ENCODE measurements around the gene ANKIB1. TPM values are rescaled to one million over a fixed set of nuclear protein-coding genes. Genes with fewer than 3 reads are reported as not detected.
A peak's percentile ranks its signal among the peaks of the same experiment; 100 is the strongest.

Gene ANKIB1
- total RNA-seq, 1 experiment from 2014 or later = 83.8 TPM

DNA sequence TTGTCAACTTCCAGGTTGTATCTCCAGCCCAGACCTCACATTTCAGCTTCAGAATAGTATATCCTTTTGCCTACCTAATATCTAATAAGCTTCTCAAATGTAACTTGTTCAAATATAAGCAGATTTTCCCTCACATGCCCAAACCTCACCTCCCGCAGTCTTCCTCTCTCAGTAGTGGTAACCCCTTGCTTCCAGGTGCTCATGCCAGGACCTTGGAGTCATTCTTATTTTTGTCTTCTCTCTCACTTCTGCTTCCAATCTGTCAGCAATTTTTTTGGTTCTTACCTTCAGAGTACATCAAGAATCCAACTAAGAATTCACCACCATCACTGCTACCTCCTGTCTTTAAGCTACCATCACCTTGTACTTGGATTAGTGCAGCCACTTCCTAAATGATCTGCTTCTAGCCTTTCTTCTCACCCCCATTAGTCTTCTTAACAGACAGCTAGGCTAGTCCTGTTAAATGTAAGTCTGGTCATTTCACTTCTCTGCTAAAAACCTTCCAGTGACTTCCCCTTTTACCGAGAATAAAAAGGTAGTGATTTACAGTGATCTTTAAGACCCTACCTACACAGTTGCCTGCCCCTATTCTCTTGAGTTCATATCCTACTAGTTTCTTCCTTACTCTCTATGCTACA, 14.0 kb downstream of the ANKIB1 start:
- no TSS peak for BruUV-seq (replicated peaks)
- in situ Hi-C loops (cut with HindIII; ENCODE audit: low pct_unique_long_range_greater_than_20kb, low sequenced_read_pairs) = no loop called here

DNA sequence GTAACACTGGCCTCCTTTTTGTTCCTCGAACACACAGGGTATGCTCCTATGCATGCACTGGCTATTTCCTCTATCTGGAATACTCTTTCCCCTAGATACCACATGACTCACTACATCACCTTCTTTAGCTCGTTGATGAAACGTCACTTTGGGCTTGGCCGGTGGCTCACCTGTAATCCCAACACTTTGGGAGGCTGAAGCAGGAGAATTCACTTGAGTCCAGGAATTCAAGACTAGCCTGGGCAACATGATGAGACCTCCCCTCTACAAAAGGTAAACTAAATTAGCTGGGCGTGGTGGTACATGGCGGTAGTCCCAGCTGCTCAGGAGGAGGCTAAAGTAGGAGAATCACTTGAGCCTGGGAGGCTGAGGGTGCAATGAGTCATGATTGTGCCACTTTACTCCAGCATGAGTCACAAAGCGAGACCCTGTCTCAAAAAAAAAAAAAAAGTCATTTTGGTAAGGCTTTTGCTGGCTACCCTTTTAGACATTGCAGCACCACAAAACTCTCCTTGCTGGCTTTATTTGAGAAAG, 14.5 kb downstream of the ANKIB1 start:
- Histone ChIP-seq H3K36me3 (ENCODE audit: control insufficient read depth, insufficient read depth, low read length) (no peaks in the 10 kb centered on the region), H3K4me3 (ENCODE audit: low read depth in 2 of 2, low read length in 2 of 2) (no peak overlapping the region), H3K9me3 (ENCODE audit: control insufficient read depth, insufficient read depth, low read depth, low read length) (peaks cover 7% of the 10 kb centered on the region; the same call in 1 of the 2 replicates), H3K27me3 (ENCODE audit: control insufficient read depth, insufficient read depth, low read length) (no peaks in the 10 kb centered on the region), H3K27ac (ENCODE audit: low read length) (no peak overlapping the region), H3K4me1 (ENCODE audit: control insufficient read depth, insufficient read depth, low read length) (no peaks in the 10 kb centered on the region)
- ATAC-seq (no peak; the same call in 1 of the 2 replicates), DNase-seq (ENCODE audit: low read depth, low spot score) (no peak)
- POLR2A ChIA-PET = no interaction called here
- intact Hi-C loops (cut with micrococcal nuclease; ENCODE audit: unreplicated experiment) (no loop called here), in situ Hi-C loops (cut with HindIII; ENCODE audit: low pct_unique_long_range_greater_than_20kb, low sequenced_read_pairs) (no loop called here)
- no TSS peak for BruUV-seq (replicated peaks)
- TF ChIP-seq, protein P1, sequence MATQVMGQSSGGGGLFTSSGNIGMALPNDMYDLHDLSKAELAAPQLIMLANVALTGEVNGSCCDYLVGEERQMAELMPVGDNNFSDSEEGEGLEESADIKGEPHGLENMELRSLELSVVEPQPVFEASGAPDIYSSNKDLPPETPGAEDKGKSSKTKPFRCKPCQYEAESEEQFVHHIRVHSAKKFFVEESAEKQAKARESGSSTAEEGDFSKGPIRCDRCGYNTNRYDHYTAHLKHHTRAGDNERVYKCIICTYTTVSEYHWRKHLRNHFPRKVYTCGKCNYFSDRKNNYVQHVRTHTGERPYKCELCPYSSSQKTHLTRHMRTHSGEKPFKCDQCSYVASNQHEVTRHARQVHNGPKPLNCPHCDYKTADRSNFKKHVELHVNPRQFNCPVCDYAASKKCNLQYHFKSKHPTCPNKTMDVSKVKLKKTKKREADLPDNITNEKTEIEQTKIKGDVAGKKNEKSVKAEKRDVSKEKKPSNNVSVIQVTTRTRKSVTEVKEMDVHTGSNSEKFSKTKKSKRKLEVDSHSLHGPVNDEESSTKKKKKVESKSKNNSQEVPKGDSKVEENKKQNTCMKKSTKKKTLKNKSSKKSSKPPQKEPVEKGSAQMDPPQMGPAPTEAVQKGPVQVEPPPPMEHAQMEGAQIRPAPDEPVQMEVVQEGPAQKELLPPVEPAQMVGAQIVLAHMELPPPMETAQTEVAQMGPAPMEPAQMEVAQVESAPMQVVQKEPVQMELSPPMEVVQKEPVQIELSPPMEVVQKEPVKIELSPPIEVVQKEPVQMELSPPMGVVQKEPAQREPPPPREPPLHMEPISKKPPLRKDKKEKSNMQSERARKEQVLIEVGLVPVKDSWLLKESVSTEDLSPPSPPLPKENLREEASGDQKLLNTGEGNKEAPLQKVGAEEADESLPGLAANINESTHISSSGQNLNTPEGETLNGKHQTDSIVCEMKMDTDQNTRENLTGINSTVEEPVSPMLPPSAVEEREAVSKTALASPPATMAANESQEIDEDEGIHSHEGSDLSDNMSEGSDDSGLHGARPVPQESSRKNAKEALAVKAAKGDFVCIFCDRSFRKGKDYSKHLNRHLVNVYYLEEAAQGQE (IDR thresholded peaks at IDR 0.05; ENCODE audit: insufficient read depth in 1 of 2, low read depth in 2 of 2, low read length in 1 of 2) = no peak
- no peak for TF ChIP-seq SIN3A (IDR thresholded peaks at IDR 0.05; ENCODE audit: borderline replicate concordance, insufficient read depth, low read depth, low read length)
- TF ChIP-seq, protein P2, sequence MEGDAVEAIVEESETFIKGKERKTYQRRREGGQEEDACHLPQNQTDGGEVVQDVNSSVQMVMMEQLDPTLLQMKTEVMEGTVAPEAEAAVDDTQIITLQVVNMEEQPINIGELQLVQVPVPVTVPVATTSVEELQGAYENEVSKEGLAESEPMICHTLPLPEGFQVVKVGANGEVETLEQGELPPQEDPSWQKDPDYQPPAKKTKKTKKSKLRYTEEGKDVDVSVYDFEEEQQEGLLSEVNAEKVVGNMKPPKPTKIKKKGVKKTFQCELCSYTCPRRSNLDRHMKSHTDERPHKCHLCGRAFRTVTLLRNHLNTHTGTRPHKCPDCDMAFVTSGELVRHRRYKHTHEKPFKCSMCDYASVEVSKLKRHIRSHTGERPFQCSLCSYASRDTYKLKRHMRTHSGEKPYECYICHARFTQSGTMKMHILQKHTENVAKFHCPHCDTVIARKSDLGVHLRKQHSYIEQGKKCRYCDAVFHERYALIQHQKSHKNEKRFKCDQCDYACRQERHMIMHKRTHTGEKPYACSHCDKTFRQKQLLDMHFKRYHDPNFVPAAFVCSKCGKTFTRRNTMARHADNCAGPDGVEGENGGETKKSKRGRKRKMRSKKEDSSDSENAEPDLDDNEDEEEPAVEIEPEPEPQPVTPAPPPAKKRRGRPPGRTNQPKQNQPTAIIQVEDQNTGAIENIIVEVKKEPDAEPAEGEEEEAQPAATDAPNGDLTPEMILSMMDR (IDR thresholded peaks at IDR 0.05) = no peak
- TF ChIP-seq TCF7L2 (IDR thresholded peaks at IDR 0.05; ENCODE audit: low read depth, low read length) = no peak
- TF ChIP-seq POLR2AphosphoS5 (IDR thresholded peaks at IDR 0.05; ENCODE audit: low read depth, low read length) = no peak
- CTCF ChIA-PET = no interaction called here

More for the DNA sequence above, 14.0 kb downstream of the ANKIB1 start:
- H3K4me3 ChIP-seq (ENCODE audit: low read depth in 2 of 2, low read length in 2 of 2) = no peak overlapping the region
- peaks cover 7% of the 10 kb centered on the region; the same call in 1 of the 2 replicates for H3K9me3 ChIP-seq (ENCODE audit: control insufficient read depth, insufficient read depth, low read depth, low read length)
- DNase-seq (ENCODE audit: low read depth, low spot score) (no peak), ATAC-seq (peak; percentile 71; the same call in 1 of the 2 replicates)
- no peak overlapping the region for H3K27ac ChIP-seq (ENCODE audit: low read length)
- no peaks in the 10 kb centered on the region for H3K27me3 ChIP-seq (ENCODE audit: control insufficient read depth, insufficient read depth, low read length)
- POLR2A ChIA-PET = no interaction called here
- intact Hi-C loops (cut with micrococcal nuclease; ENCODE audit: unreplicated experiment) = no loop called here
- CTCF ChIA-PET = no interaction called here
- no peaks in the 10 kb centered on the region for H3K4me1 ChIP-seq (ENCODE audit: control insufficient read depth, insufficient read depth, low read length)
- no peaks in the 10 kb centered on the region for H3K36me3 ChIP-seq (ENCODE audit: control insufficient read depth, insufficient read depth, low read length)
- TF ChIP-seq TCF7L2 (IDR thresholded peaks at IDR 0.05; ENCODE audit: low read depth, low read length) (no peak), SIN3A (IDR thresholded peaks at IDR 0.05; ENCODE audit: borderline replicate concordance, insufficient read depth, low read depth, low read length) (no peak), POLR2AphosphoS5 (IDR thresholded peaks at IDR 0.05; ENCODE audit: low read depth, low read length) (no peak)
- TF ChIP-seq, protein P1 (IDR thresholded peaks at IDR 0.05; ENCODE audit: insufficient read depth in 1 of 2, low read depth in 2 of 2, low read length in 1 of 2) = no peak
- TF ChIP-seq, protein P2 (IDR thresholded peaks at IDR 0.05) = no peak
